ENCODE measurements around the gene BTBD9. TPM values are rescaled to one million over a fixed set of nuclear protein-coding genes. Genes with fewer than 3 reads are reported as not detected.

BTBD9 gene
- total RNA-seq, 1 donor from 2014 or later, result 14.9 TPM

DNA sequence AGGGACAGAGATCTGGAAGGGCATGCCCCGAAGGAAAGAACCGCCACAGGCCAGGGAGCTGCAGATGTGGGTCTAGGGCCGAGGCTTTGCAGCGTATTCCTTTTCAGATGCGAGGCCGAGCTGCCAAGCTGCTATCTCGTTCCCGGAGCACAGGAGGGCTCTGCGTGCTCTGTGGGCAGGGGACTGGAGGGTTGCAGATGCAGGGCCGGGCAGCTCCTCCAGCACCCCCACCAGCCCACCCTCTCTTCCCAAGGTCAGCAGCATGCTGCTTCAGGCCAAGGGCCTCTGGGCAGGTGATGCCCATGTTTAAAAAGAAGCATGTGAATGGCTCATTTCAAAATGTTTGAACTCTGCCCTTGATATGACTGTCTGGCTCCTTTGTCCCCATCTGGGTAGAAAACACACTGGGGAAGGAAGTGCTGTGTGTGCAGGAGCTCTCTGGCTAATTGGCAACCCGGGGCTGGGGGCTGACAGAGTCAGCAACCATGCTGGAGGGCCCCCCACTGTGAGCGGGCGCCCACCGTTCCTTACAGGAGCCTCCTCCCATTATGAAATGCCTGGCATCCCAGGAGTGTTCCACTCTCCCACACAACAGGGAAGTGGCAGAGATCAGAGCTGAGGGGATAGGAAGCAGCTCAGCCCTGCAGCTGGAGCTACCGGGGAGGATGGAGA, 466.9 kb downstream of the BTBD9 start:
- ATAC-seq (ENCODE audit: poor library complexity) (no peak), DNase-seq (no peak)
- intact Hi-C loops (cut with DNase I), result no loop called here

DNA sequence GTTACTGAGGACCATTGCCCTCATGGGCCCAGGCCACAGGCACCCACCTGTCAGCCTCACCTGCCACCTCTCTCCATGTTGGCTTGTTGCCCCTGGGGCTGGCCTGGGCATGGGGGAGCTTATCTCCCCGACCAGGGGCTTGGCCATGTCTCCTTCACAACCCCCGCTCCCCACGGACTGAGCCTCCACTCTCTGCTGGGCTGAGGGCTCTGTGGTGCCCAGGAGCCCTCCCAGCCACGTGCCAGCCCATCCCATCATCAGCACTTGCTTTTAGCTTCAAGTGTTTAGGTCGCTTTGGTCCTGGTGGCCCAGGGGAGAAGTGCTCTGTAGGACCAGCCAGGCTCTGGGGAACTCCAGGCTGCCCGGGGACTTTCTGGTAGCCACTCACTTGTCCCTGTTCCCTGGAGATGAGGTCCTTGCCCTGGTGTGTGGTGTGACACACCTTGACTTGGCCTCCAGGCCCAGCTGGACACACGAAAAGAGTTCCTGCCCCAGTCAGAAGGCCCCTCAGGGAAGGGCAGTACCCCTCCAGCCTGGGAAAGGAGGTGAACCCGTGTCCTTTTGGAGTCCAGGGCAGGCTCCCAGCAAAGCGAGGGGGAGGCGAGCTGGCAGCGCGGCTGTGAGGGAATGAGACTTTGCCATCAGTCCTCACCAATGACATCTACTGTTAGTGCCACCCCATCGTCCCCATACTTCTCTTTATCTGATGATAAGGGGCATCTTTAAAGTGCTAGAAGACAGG, 467.6 kb downstream of the BTBD9 start:
- intact Hi-C loops (cut with DNase I), result no loop called here
- ATAC-seq (ENCODE audit: poor library complexity) (no peak), DNase-seq (no peak)

DNA sequence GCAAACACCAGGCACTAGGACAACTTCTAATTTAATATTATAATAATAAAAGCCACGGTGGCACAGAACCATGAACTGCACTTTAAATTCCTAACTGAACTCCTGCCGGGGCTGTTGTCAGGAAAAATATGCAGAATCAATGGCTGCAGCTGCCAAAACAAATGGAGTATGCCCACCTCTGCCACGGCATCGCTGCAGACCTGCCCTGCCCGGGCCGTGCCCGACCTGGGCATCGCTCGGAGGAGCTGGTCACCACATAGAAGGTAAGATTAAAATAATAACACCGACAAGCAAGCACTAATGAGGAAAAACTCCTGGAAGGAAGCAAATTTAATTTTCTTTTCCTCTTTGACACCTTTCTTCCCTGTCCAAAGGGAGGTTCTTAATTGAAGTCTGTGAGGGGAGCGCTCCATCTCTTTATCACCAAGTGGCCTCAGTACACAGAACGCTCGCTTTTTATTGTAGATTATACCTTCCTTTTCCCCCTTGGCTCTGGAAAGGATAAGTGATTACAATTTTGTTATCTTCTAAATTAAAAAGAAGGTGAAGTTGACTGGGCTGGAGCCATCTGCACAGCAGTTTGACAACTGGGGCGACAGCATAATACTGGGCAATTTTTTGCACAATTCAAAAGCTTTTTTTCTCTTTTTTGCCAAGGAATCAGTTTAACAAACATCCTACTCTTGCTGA, 468.9 kb downstream of the BTBD9 start:
- intact Hi-C loops (cut with DNase I), result no loop called here
- no peak for DNase-seq
- no peak for ATAC-seq (ENCODE audit: poor library complexity)

DNA sequence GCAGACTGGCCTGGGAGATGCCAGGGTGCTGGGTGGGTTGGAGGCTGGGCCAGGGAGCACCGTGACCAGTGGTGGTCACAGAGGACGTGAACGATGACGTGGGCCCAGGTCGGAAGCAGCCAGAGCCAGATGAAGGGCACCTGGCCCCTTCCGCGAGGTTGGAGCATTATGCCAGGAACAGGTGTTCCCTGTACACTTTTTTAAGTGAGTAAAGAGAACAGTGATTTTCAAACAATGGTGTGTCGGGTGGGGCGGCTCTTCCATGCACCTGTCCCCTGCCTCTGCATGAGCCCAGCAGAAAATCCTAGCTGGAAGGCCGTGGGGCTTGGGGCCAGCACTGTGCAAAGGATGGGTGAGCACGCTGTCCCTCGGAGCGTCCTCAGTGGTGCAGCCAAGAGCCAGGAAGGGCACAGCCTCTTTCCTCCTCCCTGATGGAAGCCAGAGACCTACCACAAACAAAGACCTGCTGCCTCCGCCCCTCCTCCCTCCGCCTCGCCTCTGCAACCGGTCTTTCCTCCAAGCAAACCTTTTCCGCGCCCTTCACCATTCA, 469.7 kb downstream of the BTBD9 start:
- intact Hi-C loops (cut with DNase I), result no loop called here
- DNase-seq, result no peak
- ATAC-seq (ENCODE audit: poor library complexity), result no peak

DNA sequence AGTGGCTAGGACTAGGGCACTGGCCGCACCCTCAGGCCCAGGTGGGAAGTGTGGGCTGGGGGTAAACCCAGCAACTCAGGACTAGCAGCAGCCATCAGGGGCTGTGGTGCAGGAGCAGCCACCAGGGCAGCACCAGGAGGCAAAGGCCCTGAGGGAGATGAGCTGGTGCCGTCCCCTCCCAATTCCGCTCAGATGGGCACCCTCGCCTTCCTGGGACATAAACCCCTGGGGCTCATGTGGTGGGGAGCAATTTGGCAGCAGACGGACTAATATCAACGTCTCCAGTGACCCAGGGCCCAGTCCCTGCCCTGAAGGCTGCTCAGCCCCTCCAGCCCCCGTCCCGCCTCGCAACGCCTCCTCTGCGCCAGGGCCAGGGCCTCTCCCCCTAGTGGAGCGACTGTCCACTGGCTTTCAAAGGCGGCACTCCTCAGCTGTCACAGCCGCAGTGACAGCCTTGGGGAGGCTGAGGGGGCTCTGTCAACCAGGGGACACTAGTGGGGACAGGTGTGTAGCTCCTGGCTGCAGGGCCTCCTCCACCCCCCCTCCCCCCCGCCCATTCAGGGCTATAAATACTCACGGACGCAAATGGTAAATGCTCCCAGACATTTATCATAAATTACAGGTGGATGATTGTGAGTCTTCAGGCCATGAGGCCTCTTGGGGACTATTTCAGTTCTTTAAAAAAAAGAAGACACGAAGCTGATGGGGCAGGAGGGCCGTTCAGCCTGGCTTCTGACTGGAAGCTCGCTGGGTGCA, 470.3 kb downstream of the BTBD9 start:
- ATAC-seq (ENCODE audit: poor library complexity), result peak; percentile 16
- DNase-seq, result no peak
- intact Hi-C loops (cut with DNase I), result no loop called here

DNA sequence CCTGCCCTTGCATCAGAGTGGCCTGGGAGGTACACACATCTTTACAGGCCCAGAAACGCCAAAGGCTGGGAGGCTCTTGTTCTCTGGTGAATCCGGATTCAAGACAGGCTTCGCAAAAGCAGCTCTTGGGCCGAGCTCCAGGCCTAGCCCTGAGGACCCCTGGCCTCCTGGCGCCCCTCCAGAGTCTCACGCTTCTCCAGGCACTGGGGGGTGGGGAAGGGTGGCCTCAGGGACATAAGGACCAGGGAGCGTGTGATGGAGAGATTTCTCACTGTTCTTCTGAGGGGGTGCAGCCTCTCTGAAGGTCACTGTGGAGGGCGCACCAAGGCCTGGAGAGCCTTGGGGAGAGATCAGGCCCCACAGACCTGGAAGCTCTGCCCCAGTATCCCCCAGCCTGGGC, 471.0 kb downstream of the BTBD9 start:
- ATAC-seq (ENCODE audit: poor library complexity) (peak; percentile 16), DNase-seq (no peak)
- intact Hi-C loops (cut with DNase I), result no loop called here

DNA sequence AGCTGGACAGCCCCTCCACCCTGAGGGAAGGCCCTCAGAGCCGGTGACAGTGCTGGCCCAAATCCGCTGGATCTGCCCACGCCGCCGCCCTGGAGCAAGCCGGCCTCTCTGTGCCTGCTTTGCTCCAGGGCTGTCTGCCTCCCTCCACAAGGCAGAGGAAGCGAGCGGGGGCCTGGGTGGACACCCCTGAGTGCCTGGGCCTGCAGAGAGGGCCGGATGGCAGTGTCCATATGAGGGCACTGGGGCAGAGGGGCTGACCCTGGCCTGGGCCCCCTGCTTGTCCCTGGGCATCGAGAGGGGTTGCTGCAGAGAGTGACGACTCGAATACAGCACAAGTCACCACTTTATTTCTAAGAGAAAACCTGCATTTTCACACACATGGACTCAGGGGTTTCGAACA, 471.6 kb downstream of the BTBD9 start:
- DNase-seq, result no peak
- intact Hi-C loops (cut with DNase I), result no loop called here
- no peak for ATAC-seq (ENCODE audit: poor library complexity)

DNA sequence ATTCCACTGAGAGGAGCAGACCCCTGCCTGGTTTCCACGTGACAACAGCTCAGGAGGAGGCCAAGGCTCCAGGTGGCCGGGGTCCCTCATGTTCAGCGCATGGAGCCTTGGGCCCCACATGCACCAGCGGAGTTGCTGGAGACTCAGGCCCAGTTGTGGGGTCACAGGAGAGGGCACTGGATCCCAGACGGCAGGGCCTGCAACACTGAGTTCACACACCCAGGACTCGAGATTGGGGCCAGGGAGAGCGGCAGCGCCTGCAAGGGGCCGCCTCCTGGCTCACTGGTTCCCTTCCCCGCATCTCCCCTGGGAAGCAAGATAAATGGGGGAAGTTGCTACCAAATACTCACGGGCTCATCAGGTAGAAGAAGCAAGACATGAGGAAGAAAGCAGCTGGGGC, 472.1 kb downstream of the BTBD9 start:
- no peak for DNase-seq
- intact Hi-C loops (cut with DNase I), result no loop called here
- no peak for ATAC-seq (ENCODE audit: poor library complexity)

DNA sequence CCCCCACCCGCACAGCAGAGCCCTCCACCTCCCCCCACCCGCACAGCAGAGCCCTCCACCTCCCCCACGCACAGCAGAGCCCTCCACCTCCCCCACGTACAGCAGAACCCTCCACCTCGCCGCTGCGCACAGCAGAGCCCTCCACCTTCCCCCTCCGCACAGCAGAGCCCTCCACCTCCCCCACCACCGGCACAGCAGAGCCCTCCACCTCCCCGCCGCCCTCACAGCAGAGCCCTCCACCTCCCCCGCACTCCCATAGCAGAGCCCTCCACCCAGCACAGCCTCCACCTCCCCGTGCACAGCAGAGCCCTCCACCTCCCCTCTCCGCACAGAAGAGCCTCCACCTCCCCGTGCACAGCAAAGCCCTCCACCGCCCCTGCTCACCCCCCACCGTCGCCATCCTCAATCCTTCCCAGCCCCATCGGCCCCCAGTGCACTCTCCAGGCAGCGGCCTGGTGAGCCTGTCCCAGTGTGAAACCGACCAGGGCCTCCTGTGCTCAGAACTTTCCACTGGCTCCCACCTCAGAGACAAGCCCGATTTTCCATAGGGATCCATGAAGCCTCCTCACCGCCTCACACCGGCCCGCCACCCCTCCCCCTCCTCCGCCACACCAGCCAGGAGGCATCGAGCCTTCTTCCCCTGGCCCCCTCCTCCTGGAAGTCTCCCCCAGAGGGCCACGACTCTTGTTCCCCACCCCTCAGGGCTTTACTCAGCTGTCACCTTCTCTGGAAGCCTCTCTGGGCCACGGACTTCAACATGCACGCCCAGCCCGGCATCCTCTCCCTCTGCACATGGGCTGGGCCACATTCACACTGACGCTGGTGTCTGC, 473.1 kb downstream of the BTBD9 start:
- ATAC-seq (ENCODE audit: poor library complexity) (no peak), DNase-seq (no peak)
- intact Hi-C loops (cut with DNase I), result no loop called here

DNA sequence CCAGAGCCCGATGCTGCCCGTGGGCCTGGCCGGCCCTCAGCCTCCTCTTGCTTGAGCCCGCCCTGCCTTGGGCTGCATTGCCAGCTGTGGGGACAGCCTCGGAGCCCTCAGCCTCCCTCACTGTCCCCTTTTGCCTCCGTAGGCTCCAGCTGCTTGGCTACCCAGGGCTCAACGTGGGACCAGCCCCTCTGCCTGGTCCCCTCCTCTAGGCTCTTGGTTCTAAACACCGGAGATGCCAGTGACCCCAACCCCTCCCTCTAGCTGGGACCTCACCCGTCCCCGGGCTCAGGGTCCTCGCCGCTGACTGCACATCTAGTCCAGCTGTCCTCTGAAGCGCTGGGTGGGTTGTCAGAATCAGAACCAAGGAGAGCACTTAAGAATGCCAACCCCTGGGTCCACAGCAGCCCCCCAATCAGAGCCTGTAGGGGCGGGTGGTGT, 475.0 kb downstream of the BTBD9 start:
- DNase-seq, result no peak
- ATAC-seq (ENCODE audit: poor library complexity), result no peak
- intact Hi-C loops (cut with DNase I), result no loop called here

DNA sequence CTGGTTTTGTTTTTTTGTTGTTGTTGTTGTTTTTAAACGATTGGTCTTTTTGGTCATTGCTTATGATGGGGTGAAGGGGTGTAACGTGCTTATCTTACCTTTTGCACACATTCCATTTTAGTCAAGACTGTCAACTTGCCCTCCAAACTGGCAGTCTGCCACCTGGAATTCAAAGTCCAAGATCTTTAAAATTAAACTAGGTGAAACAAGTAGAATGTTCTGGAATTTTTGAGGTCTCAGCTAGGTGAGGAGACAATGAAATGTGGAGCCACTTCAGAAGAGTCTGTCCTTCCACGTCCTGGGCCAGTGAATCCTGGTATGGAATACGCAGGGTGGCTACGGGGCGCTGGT, 475.6 kb downstream of the BTBD9 start:
- intact Hi-C loops (cut with DNase I), result no loop called here

DNA sequence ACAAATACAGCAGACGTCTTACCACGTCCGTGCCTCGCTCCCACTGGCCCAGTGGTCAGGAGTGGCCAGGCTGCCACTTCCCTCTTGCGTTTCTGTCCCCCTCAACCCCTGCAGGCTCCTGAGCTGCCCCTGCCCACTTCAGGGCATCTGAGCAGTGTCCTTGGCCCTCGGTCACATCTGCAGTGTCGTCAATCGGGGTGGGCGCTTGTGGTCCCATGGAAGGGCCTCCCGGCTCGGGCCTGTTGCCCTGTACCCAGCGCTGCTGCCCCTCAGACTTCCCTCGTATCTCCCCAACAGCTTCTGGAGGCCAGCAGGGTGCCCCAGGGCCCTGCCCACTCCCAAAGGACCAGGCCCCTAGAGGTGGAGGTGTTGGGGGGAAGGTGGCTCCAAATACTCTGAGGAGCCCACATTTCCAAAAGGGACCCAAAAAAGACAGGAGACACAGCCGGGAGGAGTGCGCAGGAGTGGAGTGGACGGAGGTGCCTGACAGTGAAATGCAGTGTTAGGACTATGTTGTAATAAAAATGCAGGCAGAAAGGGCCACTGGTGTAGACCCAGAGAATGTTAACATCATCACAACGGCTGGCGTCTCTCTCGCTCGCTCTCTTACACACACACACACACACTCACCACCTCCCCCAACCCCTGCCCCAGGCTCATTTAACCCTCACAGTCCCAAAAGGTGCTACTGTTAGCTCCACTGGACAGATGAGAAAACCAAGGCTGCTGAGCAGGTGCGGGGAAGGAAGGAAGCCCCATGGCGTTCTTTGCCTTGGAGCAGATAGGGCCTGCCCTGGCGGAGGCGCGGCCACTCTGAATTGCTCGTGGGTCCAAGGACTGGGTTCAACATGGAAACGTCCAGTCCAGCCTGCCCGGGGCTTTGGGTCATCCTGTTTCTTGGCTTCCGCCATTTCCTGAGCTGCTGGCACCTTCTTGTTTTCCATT, 476.3 kb downstream of the BTBD9 start:
- ATAC-seq (ENCODE audit: poor library complexity), result no peak
- intact Hi-C loops (cut with DNase I), result no loop called here
- DNase-seq, result no peak

More for the DNA sequence above, 475.6 kb downstream of the BTBD9 start:
- no peak for ATAC-seq (ENCODE audit: poor library complexity)
- DNase-seq, result no peak

DNA sequence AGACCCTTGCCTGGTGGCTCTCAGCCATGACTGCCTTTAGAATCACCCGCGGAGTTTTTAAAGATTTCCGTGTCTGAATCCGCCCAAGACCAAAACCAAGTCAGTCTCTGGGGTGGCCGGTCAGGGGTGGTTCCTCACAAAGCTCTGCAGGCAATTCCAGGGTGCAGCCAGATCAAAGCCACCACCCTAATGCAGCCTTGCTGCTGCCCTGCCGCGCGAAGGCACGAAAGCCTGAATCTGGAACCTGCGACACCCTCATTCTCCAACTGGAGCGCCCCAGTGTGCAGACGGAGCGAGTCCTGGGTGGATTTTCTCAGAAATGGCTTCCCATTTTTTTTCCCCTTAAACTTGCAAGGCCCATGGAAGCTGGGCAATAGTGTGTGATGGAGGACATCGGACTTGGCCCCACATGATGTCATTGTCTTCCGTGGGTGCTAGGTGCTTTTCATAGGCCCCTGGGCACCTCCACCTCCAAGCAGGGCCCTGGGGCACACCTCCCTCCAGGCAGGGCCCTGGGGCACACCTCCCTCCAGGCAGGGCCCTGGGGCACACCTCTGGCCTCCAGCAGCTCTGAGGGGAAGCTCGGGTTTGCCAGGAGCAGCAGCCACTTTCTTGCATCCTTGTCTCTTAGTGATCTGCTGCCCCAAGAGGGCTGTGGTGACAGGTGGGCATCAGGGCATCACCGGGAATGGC, 477.1 kb downstream of the BTBD9 start:
- intact Hi-C loops (cut with DNase I), result no loop called here
- ATAC-seq (ENCODE audit: poor library complexity) (no peak), DNase-seq (no peak)

DNA sequence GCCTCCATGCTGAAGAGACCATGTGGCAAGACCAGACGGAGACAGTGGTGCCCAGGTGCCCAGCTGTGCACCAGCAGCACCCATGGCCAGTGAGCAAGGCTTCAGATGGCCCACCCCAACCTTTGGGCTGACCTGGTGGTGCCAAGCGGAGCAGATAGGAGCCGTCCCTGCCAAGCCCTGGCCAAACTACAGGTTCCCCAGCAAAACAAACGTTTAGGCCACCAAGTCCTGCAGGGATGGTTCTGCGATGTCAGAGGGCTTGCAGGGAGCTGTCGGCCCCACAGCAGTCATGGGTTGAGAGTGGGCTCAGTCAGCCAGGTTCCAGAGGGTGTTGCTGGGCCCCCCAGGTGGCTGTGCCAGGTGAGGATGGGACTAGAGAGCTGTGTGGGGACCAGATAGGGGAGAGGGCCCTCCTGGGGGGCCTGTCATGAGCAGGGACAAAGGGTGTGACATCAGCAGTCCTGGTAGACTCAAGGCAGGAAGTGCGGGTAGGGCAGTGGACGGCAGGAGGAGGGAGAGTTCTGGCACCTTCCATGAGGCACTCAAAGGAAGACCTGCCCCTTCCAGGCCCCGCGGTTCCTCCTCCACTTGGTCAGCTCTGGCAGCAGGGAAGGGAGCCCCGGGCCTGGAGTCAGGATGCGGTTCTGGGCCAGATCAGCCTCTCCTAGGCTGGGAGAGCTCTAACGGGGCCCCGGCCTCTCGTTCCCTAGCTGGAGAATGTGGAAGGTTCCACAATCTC, 477.8 kb downstream of the BTBD9 start:
- no peak for DNase-seq
- intact Hi-C loops (cut with DNase I), result no loop called here
- ATAC-seq (ENCODE audit: poor library complexity), result no peak

DNA sequence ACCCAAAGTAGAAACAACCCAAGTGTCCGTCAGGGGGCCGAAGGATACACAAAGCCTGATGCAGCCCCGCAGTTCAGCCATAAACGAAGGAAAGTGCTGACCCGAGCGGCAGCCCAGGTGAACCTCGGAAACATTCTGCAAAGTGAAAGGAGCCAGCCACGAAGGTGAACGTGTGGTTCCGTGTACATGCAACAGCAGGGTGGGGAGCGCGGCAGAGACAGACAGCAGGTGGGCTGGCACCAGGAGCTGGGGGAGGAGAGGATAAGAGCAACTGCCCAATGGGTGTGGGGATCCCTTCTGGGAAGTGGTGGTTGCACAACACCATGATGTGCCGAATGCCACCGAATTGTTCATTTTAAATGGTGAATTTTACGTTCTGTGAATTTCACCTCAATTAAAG, 478.4 kb downstream of the BTBD9 start:
- ATAC-seq (ENCODE audit: poor library complexity) (no peak), DNase-seq (no peak)
- intact Hi-C loops (cut with DNase I), result no loop called here

DNA sequence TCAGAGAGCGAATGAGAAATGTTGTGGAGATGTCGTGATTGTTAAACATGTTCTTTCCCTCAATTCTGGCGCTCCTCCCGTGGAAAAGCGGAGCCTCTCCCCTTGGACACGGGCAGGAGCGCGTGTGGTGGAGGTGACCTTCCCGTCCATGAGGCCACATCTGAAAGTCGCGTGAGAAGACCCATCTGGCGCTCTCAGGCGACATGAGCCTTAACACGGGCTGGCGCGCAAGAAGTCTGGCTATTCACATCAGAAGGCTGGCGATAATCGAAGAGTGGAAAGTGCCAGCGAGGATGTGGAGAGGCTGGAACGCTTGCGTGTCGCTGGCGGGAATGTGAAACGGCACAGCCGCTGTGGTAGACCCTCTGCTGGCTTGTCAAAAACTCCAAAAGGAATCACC, 478.9 kb downstream of the BTBD9 start:
- intact Hi-C loops (cut with DNase I), result no loop called here
- ATAC-seq (ENCODE audit: poor library complexity) (no peak), DNase-seq (no peak)

All from Right ventricle myocardium superior (tissue), 1 donor.